ENCODE measurements around the gene SYT17.

The SYT17 gene

DNA sequence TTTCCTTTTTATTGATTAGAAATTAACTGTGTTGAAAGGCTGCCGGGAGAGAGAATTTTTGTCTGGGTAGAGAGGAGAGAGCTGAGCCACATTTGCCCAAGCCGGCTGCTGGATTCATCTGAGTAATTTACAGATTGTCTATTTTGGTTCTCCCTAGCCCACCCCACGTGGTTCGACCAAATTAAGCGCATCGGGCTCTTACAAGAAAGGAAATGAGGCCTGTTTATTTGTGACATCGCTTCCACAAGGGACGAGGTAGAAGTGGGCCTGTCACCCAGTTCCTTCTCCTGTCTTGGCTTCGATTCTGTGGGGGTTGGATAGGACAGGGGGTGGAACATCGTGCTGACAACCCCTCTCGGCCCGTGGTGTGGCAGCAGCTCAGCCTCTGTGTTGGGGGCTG lies 42.9 kb downstream of the SYT17 start:
- DNase-seq: peak in 9 of 51 donors; percentile 1 to 44 (median 14)

GRCh38 chr16:19212059-19212458 lies 44.0 kb downstream of the SYT17 start:
- no peak for DNase-seq

GRCh38 chr16:19213885-19214284 lies 45.8 kb downstream of the SYT17 start:
- DNase-seq: no peak

GRCh38 chr16:19215705-19216104 lies 47.7 kb downstream of the SYT17 start:
- DNase-seq: no peak

GRCh38 chr16:19218581-19218980 lies 50.5 kb downstream of the SYT17 start:
- peak in 8 of 51 donors; percentile 5 to 42 (median 19) for DNase-seq

GRCh38 chr16:19219836-19220235 lies 51.8 kb downstream of the SYT17 start:
- DNase-seq: no peak

- peak in 1 of 51 donors; percentile 3 for DNase-seq
Observed at GRCh38 chr16:19223235-19224170, 55.5 kb downstream of the SYT17 start.

DNA sequence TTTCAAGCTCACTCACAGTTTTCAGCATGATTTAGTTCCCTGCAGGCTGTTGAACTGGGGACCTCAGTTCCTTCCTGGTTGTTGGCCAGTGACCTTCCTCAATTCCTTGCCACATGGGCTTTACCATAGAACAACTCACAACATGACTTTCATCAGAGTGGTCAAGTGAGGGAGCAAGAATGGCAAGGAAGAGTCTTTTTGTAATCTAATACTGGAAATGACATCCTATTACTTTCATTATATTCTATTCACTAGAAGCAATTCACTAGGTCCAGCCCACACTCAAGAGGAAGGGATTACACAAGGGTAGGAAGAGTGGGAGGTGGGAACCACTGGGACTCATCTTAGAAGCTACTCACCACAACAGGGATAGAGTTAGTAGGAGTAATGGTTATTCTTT lies 57.6 kb downstream of the SYT17 start:
- no peak for DNase-seq

DNA sequence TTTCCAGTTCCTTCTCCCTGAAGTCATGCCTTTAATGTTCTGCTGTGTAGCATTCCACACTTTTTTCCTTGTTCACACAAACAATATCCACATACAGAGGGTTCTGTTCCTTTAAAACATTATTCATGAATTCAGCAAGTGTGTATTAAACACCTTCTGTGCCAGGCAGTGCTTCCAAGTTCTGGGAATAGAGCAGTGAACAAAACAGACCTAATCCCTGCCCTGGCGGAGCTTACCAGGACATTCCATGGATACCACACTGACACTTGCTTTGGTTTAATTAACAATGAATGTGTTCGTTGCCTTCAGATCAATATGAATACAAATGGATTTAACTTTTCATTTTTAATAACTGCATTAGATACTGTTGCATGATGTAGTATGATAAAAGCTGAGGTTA lies 59.6 kb downstream of the SYT17 start:
- DNase-seq: peak in 3 of 51 donors; percentile 3 to 19 (median 11)

DNA sequence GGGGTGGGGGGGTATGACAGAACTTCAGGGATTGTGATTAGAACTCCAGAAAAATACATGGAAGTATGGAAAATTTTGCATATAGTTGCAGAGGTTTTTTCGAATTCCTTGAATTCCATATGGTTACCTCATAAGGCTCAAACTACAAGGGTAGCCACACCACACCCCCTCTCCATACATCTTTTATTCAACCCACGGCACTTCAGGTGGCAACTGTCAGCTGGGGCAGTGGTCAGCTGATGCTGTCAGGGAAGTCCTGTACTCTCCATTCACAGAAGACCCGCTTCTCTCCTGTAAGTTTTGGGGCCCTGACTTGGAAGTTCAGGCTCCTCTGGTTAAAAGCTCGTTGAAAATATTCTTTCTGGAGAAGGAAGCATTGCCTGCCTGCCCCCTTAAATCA lies 60.0 kb downstream of the SYT17 start:
- no peak for DNase-seq

GRCh38 chr16:19228575-19228974 lies 60.5 kb downstream of the SYT17 start:
- no peak for DNase-seq

DNA sequence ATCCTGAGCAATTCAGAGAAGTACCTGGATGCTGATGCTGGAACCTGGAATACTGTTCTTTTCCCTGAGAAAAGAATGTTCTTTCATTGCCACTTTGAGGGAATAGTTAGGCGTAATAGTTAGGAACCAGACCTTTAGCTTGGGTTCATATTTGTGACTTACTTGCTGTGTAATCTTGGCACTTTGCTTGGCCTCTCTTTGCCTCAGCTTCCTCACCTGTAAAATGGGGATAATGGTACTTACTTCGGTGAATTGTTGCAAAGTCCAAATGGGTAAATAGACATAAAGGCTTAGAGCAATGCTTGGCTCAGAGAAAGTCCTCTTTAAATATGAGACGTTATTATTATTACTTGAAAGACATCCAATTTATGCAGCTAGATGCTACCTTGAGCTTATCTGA lies 62.5 kb downstream of the SYT17 start:
- DNase-seq: no peak

- DNase-seq: no peak
Observed at GRCh38 chr16:19231881-19232280, 63.8 kb downstream of the SYT17 start.

GRCh38 chr16:19232988-19233387 lies 64.9 kb downstream of the SYT17 start:
- DNase-seq: no peak

GRCh38 chr16:19235478-19235877 lies 67.4 kb downstream of the SYT17 start:
- DNase-seq: no peak

GRCh38 chr16:19235886-19236285 lies 67.8 kb downstream of the SYT17 start:
- DNase-seq: no peak

- DNase-seq: no peak
Observed at GRCh38 chr16:19236561-19237209, 68.6 kb downstream of the SYT17 start.

- peak in 1 of 51 donors; percentile 10 for DNase-seq
Observed at GRCh38 chr16:19238406-19238805, 70.4 kb downstream of the SYT17 start.

- no peak for DNase-seq
Observed at GRCh38 chr16:19239511-19240155, 71.6 kb downstream of the SYT17 start.

DNA sequence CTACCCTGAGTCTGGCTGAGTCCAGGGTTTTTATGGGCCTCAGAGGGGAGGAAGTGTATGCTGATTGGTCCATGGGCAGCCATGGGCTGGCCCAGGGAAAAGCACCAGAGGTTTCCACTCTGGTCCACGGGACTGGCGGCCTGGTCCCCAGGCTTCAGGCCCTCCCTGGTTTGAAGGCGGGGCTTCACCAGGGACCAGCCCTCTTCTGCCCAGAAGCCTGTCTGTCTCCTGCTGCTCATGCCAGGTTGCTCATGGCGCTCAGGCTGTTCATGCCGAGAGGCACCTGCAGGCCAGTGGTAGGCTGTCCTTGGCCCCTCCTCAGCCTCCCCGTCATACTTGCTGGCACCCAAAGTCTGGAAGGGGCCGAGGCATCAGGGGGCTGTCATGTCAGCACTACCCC lies 72.5 kb downstream of the SYT17 start:
- DNase-seq: no peak

DNA sequence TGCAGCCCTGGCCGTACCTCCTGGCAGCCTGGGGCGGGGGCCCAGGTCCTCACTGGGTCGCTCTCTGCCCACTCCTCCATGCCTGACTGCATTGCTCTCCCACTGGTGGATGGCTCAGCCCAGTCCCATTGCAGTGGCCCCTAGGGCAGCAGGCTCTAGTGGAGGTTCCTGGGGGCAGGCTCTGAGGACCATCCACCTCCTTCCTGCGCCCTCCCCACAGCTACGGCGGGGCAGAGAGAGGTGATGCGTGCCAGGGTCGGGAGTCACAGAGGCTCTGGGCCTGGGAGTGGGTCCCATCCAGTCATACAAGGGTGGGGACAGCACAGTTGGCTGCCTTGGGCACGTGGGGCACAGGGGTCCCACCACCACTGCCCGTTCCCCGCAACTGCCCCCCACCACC lies 73.5 kb downstream of the SYT17 start:
- DNase-seq: no peak

DNA sequence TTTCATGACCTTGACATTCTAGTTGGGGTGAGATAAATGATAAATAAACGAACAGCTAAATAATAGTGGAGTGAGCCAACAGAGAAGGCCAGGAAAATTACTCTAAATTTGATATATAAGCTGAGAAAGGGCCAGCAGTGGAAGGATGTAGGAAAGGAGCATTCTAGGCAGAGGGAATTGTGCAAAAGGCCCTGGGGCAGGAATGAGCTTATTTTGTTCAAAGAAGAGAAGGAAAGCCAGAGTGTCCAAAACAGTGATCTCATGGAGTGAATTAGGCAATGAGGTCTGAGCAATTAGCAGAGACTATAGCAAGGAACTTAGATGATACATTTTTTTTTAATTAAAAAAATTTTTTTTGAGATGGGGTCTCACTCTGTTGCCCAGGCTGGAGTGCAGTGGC lies 74.1 kb downstream of the SYT17 start:
- no peak for DNase-seq
